ENCODE measurements around the gene LIPG. TPM values are rescaled to one million over a fixed set of nuclear protein-coding genes. Genes with fewer than 3 reads are reported as not detected.

The LIPG gene
- total and polyA plus RNA-seq, 10 donors, result 0.11 to 2.7 (median 0.35) TPM; not detected in 3

GRCh38 chr18:49618742-49619681, 57.2 kb downstream of the LIPG start:
- H3K9me3 ChIP-seq, result no peaks in the 10 kb centered on the region
- intact Hi-C loops (cut with DNase I; ENCODE audit: low total_unique reads), result no loop called here
- no peaks in the 10 kb centered on the region for H3K36me3 ChIP-seq
- no peak overlapping the region for H3K27ac ChIP-seq
- TF ChIP-seq CTCF (IDR thresholded peaks at IDR 0.05 in 8 of 11, conservative IDR thresholded peaks at IDR 0.05 in 3 of 11) (no peak), POLR2AphosphoS5 (IDR thresholded peaks at IDR 0.05) (no peak), POLR2A (IDR thresholded peaks at IDR 0.05) (no peak)
- H3K4me3 ChIP-seq, result no peak overlapping the region
- DNase-seq, result no peak
- peaks cover 0 to 13% (median 6%) of the 10 kb centered on the region in 6 donors for H3K4me1 ChIP-seq
- peaks cover 0 to 72% (median 4%) of the 10 kb centered on the region in 7 donors for H3K27me3 ChIP-seq (replicated peaks in 1 of 7)
- 52 to 70% (median 68%) methylated on average over 11 of the region's 11 CpGs for WGBS, 5 donors

DNA sequence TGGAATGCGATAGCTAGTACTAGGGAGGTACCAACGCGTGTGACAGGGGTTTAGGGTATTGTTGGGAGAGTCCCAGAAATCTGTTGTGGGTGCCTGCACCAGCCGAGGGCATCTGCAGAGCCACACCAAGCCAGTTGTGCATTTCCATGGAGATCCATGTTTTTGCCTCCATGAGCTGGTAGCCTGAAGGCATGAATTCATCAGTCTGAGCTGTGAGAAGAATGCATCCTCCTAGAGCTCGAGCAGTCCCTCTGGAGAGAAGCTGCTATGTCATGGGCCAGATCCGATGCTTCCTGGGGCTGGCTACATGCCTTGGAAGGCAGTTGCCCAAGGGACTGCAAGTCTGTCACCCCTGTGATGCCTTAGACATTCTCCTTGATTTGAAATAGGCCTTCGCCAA, 57.9 kb downstream of the LIPG start:
- DNase-seq, result no peak
- Histone ChIP-seq H3K9me3 (no peaks in the 10 kb centered on the region), H3K36me3 (no peaks in the 10 kb centered on the region), H3K27me3 (replicated peaks in 1 of 7) (peaks cover 0 to 72% (median 10%) of the 10 kb centered on the region in 7 donors), H3K4me3 (no peak overlapping the region), H3K27ac (no peak overlapping the region), H3K4me1 (peaks cover 0 to 13% (median 6%) of the 10 kb centered on the region in 6 donors)
- WGBS, 5 donors, result 86 to 93% (median 90%) methylated on average over 7 of the region's 7 CpGs
- intact Hi-C loops (cut with DNase I; ENCODE audit: low total_unique reads), result no loop called here
- TF ChIP-seq POLR2A (IDR thresholded peaks at IDR 0.05), result no peak
- TF ChIP-seq POLR2AphosphoS5 (IDR thresholded peaks at IDR 0.05), result no peak
- TF ChIP-seq CTCF (IDR thresholded peaks at IDR 0.05 in 8 of 11, conservative IDR thresholded peaks at IDR 0.05 in 3 of 11), result no peak

DNA sequence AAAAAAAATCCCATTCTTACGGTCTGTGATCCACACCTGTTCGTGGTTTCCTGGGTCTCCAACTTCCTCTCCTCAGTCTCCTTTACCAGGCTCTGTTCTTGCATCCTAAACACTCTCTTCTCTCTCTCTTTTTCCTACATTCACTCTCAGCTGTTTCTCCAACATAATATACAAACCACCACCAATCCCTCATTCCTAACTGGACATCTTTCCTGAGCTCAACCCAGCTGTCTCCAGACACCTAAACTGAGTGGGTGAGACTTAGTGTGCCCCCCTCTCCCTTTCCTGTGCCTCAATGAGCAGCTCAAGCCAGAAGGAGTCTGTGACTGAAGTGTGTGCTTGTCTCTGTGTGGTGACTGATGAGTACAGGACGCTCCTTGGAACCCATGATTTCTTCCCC, 59.4 kb downstream of the LIPG start:
- Histone ChIP-seq H3K27me3 (replicated peaks in 1 of 7) (peaks cover 0 to 81% (median 12%) of the 10 kb centered on the region in 7 donors), H3K9me3 (no peaks in the 10 kb centered on the region), H3K4me3 (no peak overlapping the region), H3K27ac (no peak overlapping the region), H3K4me1 (peaks cover 0 to 13% (median 6%) of the 10 kb centered on the region in 6 donors), H3K36me3 (no peaks in the 10 kb centered on the region)
- intact Hi-C loops (cut with DNase I; ENCODE audit: low total_unique reads), result no loop called here
- TF ChIP-seq POLR2A (IDR thresholded peaks at IDR 0.05) (no peak), POLR2AphosphoS5 (IDR thresholded peaks at IDR 0.05) (no peak), CTCF (IDR thresholded peaks at IDR 0.05 in 8 of 11, conservative IDR thresholded peaks at IDR 0.05 in 3 of 11) (no peak)
- no peak for DNase-seq
- 38 to 49% (median 40%) methylated on average over 3 of the region's 3 CpGs for WGBS, 5 donors

DNA sequence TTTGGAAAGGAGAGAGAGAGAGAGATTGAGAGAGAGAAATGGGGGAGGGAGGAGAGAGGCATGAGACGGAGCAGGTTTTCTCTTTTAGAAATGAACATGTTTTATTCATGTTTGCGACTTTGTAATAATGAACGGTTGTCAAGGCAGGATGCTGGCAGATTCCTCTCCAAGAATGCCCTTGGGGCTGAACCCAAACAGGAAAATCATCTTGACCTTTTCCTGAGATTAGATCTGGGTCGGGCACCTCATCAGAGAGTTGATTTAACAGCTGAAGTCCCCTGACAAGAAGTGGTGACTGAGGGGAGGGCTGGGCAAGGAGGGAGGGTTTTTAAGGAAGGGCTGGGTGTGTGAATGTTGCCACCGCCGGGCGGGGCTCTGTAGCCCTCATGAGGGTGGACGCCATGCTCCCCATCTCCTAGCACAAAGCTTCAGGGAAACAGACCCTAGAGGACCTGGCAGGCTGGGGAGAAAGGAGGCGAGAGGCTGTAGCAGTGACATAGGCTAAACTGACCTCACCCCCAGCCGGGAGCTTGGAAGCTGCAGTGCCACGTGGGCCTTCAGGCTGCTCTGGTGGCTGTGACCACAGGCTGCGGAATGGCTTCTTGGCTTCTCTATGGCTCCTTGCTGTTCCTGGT, 60.0 kb downstream of the LIPG start:
- no peak for DNase-seq
- H3K27ac ChIP-seq, result no peak overlapping the region
- peaks cover 0 to 13% (median 6%) of the 10 kb centered on the region in 6 donors for H3K4me1 ChIP-seq
- H3K27me3 ChIP-seq (replicated peaks in 1 of 7), result peaks cover 0 to 87% (median 13%) of the 10 kb centered on the region in 7 donors
- intact Hi-C loops (cut with DNase I; ENCODE audit: low total_unique reads), result no loop called here
- TF ChIP-seq POLR2A (IDR thresholded peaks at IDR 0.05), result no peak
- peak in 1 of 3 donors; percentile 12 for TF ChIP-seq POLR2AphosphoS5 (IDR thresholded peaks at IDR 0.05)
- H3K9me3 ChIP-seq, result no peaks in the 10 kb centered on the region
- no peak overlapping the region for H3K4me3 ChIP-seq
- WGBS, 5 donors, result 43 to 59% (median 54%) methylated on average over 11 to 12 of the region's 12 CpGs
- no peaks in the 10 kb centered on the region for H3K36me3 ChIP-seq
